Tibial artery (tissue), 4 donors: ENCODE data around the gene GP5.

Experiments used
- DNase-seq, 2 donors: peaks; one replicate each; pipeline ENCODE4 v3.0.0-alpha.2; 2019
- H3K27ac ChIP-seq, 2 donors: fragments of 200-600 bp; sonication (generic) in 1 of 2; 1 replicate in 1 of 2; 2 replicates in 1 of 2; pipeline ENCODE4 v1.5.1; 2018 to 2019; ENCODE audit warnings: mild to moderate bottlenecking in 1 of 2
- H3K27me3 ChIP-seq, 2 donors: fragments of 200-600 bp; sonication (generic) in 1 of 2; one replicate each; pipeline versions ENCODE4 v1.5.1 to v1.6.0; 2016 to 2019
- H3K36me3 ChIP-seq, 3 donors: fragments of 200-600 bp; sonication (generic) in 2 of 3; one replicate each; pipeline ENCODE4 v1.5.1; 2016 to 2019; ENCODE audit warnings: mild to moderate bottlenecking in 2 of 3
- H3K4me1 ChIP-seq, 4 donors: fragments of 200-600 bp; sonication (generic) in 2 of 4; 1 replicate in 3 of 4; 2 replicates in 1 of 4; pipeline ENCODE4 v1.5.1; 2016 to 2019
- H3K4me3 ChIP-seq, 2 donors: fragments of 200-600 bp; sonication (generic) in 1 of 2; 1 replicate in 1 of 2; 2 replicates in 1 of 2; pipeline ENCODE4 v1.5.1; 2018 to 2019; ENCODE audit warnings: mild to moderate bottlenecking in 2 of 2
- H3K9me3 ChIP-seq, 3 donors: fragments of 200-600 bp; sonication (generic) in 1 of 3; one replicate each; pipeline ENCODE4 v1.5.1; 2016 to 2019
- intact Hi-C: fragments of 100-400 bp; cut with DNase I; formaldehyde crosslinking; loops from one replicate; pipeline ENCODE4 v1.15.0; 2023; ENCODE audit warnings: low total_unique reads
- TF ChIP-seq, protein P1 (sequence below), 2 experiments: fragments of 200-600 bp in 1 of 2; fragments of 450-650 bp in 1 of 2; IDR thresholded peaks; one replicate each; pipeline ENCODE4 v1.5.1; 2017 to 2019; ENCODE audit warnings: antibody characterized with exemption in 2 of 2, mild to moderate bottlenecking in 1 of 2, moderate library complexity in 1 of 2

GP5 gene

DNA sequence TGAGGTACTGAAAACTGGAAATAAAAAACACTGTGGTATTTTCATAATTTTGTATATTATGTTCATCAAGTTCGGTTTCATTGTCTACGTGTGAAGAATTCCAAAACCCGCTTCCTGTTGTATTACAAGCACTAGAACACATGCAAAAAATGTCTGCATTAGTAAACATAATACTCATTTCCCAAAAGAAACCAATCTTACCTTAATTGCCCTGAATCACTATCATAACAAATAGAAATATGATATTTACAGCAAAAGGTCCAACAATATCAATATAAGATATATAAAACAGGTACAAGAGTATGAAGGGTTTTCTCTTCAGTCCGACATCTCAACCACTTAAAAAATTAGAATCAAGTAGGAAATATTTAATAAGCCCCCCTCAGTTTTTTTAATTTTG, 26.3 kb upstream of the GP5 start:
- intact Hi-C loops: no loop called here
- TF ChIP-seq, protein P1, sequence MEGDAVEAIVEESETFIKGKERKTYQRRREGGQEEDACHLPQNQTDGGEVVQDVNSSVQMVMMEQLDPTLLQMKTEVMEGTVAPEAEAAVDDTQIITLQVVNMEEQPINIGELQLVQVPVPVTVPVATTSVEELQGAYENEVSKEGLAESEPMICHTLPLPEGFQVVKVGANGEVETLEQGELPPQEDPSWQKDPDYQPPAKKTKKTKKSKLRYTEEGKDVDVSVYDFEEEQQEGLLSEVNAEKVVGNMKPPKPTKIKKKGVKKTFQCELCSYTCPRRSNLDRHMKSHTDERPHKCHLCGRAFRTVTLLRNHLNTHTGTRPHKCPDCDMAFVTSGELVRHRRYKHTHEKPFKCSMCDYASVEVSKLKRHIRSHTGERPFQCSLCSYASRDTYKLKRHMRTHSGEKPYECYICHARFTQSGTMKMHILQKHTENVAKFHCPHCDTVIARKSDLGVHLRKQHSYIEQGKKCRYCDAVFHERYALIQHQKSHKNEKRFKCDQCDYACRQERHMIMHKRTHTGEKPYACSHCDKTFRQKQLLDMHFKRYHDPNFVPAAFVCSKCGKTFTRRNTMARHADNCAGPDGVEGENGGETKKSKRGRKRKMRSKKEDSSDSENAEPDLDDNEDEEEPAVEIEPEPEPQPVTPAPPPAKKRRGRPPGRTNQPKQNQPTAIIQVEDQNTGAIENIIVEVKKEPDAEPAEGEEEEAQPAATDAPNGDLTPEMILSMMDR (IDR thresholded peaks at IDR 0.05): no peak
- peaks cover 49 to 57% (median 57%) of the 10 kb centered on the region in 3 donors for H3K36me3 ChIP-seq
- H3K27ac ChIP-seq: no peak overlapping the region
- no peaks in the 10 kb centered on the region for H3K9me3 ChIP-seq
- no peak overlapping the region for H3K4me3 ChIP-seq
- no peak for DNase-seq
- no peaks in the 10 kb centered on the region for H3K4me1 ChIP-seq
- no peaks in the 10 kb centered on the region for H3K27me3 ChIP-seq

DNA sequence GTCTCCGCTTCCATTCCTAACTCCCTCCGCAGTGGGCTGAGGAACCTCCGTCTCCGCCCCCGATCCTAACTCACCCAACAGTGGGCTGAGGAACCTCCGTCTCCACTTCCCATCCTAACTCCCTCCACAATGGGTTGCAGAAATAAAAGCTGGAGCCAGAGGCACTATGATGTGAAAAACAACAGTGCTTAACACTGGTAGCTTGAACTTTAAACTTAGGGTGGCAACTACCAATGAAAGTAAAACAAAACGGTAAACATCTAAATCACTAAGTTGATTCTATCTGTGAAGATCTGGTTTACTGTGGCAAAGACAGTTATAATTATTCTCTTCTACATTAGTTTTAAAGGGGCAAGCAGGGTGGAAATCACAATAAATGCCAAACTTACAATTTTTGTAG, 25.9 kb upstream of the GP5 start:
- TF ChIP-seq, protein P1 (IDR thresholded peaks at IDR 0.05): no peak
- no peaks in the 10 kb centered on the region for H3K27me3 ChIP-seq
- H3K36me3 ChIP-seq: peaks cover 49 to 54% (median 52%) of the 10 kb centered on the region in 3 donors
- intact Hi-C loops: no loop called here
- no peaks in the 10 kb centered on the region for H3K4me1 ChIP-seq
- no peak overlapping the region for H3K27ac ChIP-seq
- H3K4me3 ChIP-seq: no peak overlapping the region
- H3K9me3 ChIP-seq: no peaks in the 10 kb centered on the region
- no peak for DNase-seq

DNA sequence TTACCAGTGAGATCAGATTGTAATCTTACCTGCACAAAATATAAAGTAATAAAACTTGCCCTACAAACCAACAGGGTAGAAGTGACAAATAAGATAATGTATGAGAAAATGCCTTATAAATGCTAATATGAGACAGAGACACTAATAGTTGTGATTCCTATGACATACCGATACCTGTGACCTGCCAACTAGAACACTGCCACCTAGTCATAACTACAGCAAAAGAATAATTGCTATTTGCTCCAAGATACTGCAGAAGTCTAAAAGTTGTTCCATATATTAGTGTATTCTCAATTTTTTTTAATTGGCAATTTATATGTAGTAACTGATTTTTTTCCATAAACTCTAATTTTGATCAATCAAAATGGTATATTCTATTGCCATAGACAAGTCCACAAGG, 25.3 kb upstream of the GP5 start:
- H3K36me3 ChIP-seq: peaks cover 45 to 53% (median 49%) of the 10 kb centered on the region in 3 donors
- no peak for DNase-seq
- no peaks in the 10 kb centered on the region for H3K9me3 ChIP-seq

DNA sequence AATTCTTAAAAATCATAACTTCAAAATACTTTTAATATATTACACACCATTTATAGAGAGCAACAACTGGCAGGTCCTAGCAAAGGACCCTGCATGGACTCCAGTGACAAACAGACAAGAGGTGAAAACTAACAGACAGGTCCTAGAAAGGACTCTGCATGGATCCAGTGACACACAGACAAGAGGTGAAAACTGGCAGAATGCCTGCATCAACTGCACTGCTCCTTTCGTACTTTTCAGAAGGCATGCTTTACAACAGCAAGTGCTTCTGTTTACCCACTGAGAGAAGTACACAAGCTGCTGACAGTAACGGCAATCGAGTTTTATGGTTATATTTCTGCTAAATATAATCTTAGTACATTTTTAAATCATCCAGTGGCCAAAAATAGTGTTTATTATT, 24.3 kb upstream of the GP5 start:
- intact Hi-C loops: no loop called here
- no peaks in the 10 kb centered on the region for H3K4me1 ChIP-seq
- H3K4me3 ChIP-seq: no peak overlapping the region
- no peaks in the 10 kb centered on the region for H3K9me3 ChIP-seq
- no peak for DNase-seq
- peaks cover 41 to 51% (median 43%) of the 10 kb centered on the region in 3 donors for H3K36me3 ChIP-seq
- no peaks in the 10 kb centered on the region for H3K27me3 ChIP-seq
- H3K27ac ChIP-seq: no peak overlapping the region
- TF ChIP-seq, protein P1 (IDR thresholded peaks at IDR 0.05): no peak

More for the DNA sequence above, 25.3 kb upstream of the GP5 start:
- intact Hi-C loops: no loop called here
- TF ChIP-seq, protein P1 (IDR thresholded peaks at IDR 0.05): no peak
- Histone ChIP-seq H3K27me3 (no peaks in the 10 kb centered on the region), H3K4me3 (no peak overlapping the region), H3K4me1 (no peaks in the 10 kb centered on the region), H3K27ac (no peak overlapping the region)

DNA sequence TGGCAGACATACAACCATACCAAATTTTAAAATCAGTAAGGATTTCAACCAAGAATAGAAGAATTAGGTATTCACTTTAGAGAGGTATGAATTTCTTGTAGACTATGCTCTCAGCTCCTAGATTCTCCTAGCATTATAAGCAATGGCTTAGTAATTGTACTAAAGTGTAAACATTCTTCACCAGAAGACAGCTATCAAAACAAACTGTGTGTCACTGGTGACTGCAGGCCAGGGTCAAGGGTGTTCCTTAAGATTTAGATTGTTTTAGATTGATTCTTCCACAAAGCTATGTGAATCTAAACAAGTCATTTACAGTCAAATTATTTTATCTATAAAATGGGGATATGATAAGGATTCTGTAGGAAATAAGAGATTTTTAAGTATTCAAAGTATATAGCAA, 23.1 kb upstream of the GP5 start:
- Histone ChIP-seq H3K27me3 (no peaks in the 10 kb centered on the region), H3K36me3 (peaks cover 38 to 50% (median 43%) of the 10 kb centered on the region in 3 donors), H3K4me1 (no peaks in the 10 kb centered on the region), H3K27ac (no peak overlapping the region), H3K4me3 (no peak overlapping the region), H3K9me3 (no peaks in the 10 kb centered on the region)
- TF ChIP-seq, protein P1 (IDR thresholded peaks at IDR 0.05): no peak
- DNase-seq: no peak
- intact Hi-C loops: no loop called here

DNA sequence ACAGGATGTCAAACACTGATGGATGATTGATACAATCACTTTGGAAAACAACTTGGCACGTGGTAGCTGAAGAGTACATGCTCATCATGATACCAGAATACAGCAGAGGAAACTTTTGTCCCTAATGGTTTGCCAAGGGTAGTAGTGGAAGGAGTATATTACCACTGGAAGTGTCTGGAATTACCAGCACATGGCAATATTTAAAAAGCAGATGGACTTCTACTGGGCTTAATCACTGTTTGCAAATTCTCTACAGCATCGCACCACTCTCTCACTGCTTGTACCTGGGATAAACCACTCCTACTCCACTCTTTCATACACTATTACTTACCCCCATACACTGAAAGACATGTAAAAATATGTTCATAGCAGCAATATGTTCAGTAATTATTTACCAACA, 19.6 kb upstream of the GP5 start:
- Histone ChIP-seq H3K36me3 (peaks cover 22 to 23% (median 23%) of the 10 kb centered on the region in 3 donors), H3K9me3 (no peaks in the 10 kb centered on the region), H3K27ac (no peak overlapping the region), H3K4me1 (no peaks in the 10 kb centered on the region), H3K4me3 (no peak overlapping the region), H3K27me3 (no peaks in the 10 kb centered on the region)
- no peak for DNase-seq
- TF ChIP-seq, protein P1 (IDR thresholded peaks at IDR 0.05): no peak
- intact Hi-C loops: no loop called here
